H1 (cell line): ENCODE data around the gene LIMK2. TPM values are rescaled to one million over a fixed set of nuclear protein-coding genes. Genes with fewer than 3 reads are reported as not detected.

Experiments
- BACH1 ChIP-seq: IDR thresholded peaks from 2 replicates; pipeline ENCODE4 v1.6.1; 2012; ENCODE audit warnings: low read length, improper control_type of control experiment
- CHD1 ChIP-seq: IDR thresholded peaks from 2 replicates; pipeline ENCODE4 v1.6.1; 2012; ENCODE audit warnings: low read depth, low read length, improper control_type of control experiment
- CHD2 ChIP-seq: IDR thresholded peaks from 2 replicates; pipeline ENCODE4 v1.6.1; 2012; ENCODE audit warnings: low read length, improper control_type of control experiment
- GABPA ChIP-seq: IDR thresholded peaks from 2 replicates; pipeline ENCODE4 v1.6.1; 2011; ENCODE audit warnings: mild to moderate bottlenecking, low read length, moderate library complexity, borderline replicate concordance; ENCODE audit not compliant: insufficient read depth
- HDAC2 ChIP-seq, 2 experiments: fragments of 300-600 bp in 1 of 2; sonication (generic) in 1 of 2; IDR thresholded peaks; 2 replicates each; pipeline ENCODE4 v1.6.1; 2011 to 2012; ENCODE audit warnings: low read depth in 2 of 2, low read length in 2 of 2, mild to moderate bottlenecking in 2 of 2, moderate library complexity in 2 of 2, borderline replicate concordance in 1 of 2, inconsistent platforms in 1 of 2
- HDAC6 ChIP-seq: IDR thresholded peaks from one replicate; pipeline ENCODE4 v1.7.1; 2012; ENCODE audit warnings: low read depth, mild to moderate bottlenecking, inconsistent platforms, low read length, moderate library complexity
- KDM1A ChIP-seq: fragments of 200-600, 300-600 bp; sonication (generic); IDR thresholded peaks from 2 replicates; pipeline ENCODE4 v1.7.1; 2016; ENCODE audit warnings: mild to moderate bottlenecking, low read length, borderline replicate concordance
- MAFK ChIP-seq: IDR thresholded peaks from 2 replicates; pipeline ENCODE4 v1.6.1; 2012; ENCODE audit warnings: low read depth, mild to moderate bottlenecking, improper control_type of control experiment, low read length
- NANOG ChIP-seq: IDR thresholded peaks from 2 replicates; pipeline ENCODE4 v1.6.1; 2011; ENCODE audit warnings: low read length, low read depth, mild to moderate bottlenecking, inconsistent platforms; ENCODE audit not compliant: insufficient read depth, poor library complexity, severe bottlenecking
- PHF8 ChIP-seq: fragments of 200-600 bp; sonication (generic); conservative IDR thresholded peaks from 2 replicates; pipeline ENCODE4 v1.7.1; 2012; ENCODE audit warnings: low read depth, mild to moderate bottlenecking, inconsistent platforms, low read length, moderate library complexity
- POLR2A ChIP-seq, 2 experiments: IDR thresholded peaks; 1 replicate in 1 of 2; 2 replicates in 1 of 2; pipeline ENCODE4 v1.6.1; 2011; ENCODE audit warnings: low read depth in 2 of 2, low read length in 2 of 2, mild to moderate bottlenecking in 2 of 2; ENCODE audit errors: control extremely low read depth in 1 of 2
- POLR2AphosphoS5 ChIP-seq: IDR thresholded peaks from 2 replicates; pipeline ENCODE4 v1.6.1; 2011; ENCODE audit warnings: low read depth, low read length
- RFX5 ChIP-seq: IDR thresholded peaks from 2 replicates; pipeline ENCODE4 v1.6.1; 2011; ENCODE audit warnings: low read depth, low read length, improper control_type of control experiment, borderline replicate concordance
- RXRA ChIP-seq: IDR thresholded peaks from 2 replicates; pipeline ENCODE4 v1.6.1; 2011; ENCODE audit warnings: low read depth, mild to moderate bottlenecking, low read length, moderate library complexity; ENCODE audit not compliant: insufficient read depth
- SIN3A ChIP-seq, 2 experiments: IDR thresholded peaks in 1 of 2; conservative IDR thresholded peaks in 1 of 2; 2 replicates each; pipeline ENCODE4 v1.6.1; 2011 to 2012; ENCODE audit warnings: low read length in 2 of 2, improper control_type of control experiment in 1 of 2, low read depth in 1 of 2, mild to moderate bottlenecking in 1 of 2
- SP1 ChIP-seq: IDR thresholded peaks from 2 replicates; pipeline ENCODE4 v1.6.1; 2011; ENCODE audit warnings: low read depth, low read length
- TAF1 ChIP-seq: IDR thresholded peaks from 2 replicates; pipeline ENCODE4 v1.6.1; 2011; ENCODE audit warnings: mild to moderate bottlenecking, low read depth, low read length
- TBP ChIP-seq: IDR thresholded peaks from 2 replicates; pipeline ENCODE4 v1.6.1; 2011; ENCODE audit warnings: low read depth, low read length, improper control_type of control experiment
- polyA plus RNA-seq, 7 experiments: library from polyadenylated mRNA; depleted of rRNA in 3 of 7; stranded (reverse) in 5 of 7; unstranded in 2 of 7; fragments of >200 nt in 5 of 7; fragments of 200-250 nt in 2 of 7; gene quantifications; 1 replicate in 5 of 7; 2 replicates in 1 of 7; 4 replicates in 1 of 7; pipeline versions ENCODE4 v1.2.1 to v1.2.3, GENCODE V29; 2011 to 2013; ENCODE audit warnings: missing spikeins in 2 of 7, mixed read lengths in 2 of 7
- total RNA-seq: library from RNA; stranded (reverse); fragmentation: NEBNext Ultra II Directional; extraction: Animal tissue kit (Norgen Biotek cat#: 25700); gene quantifications from 2 replicates; pipeline ENCODE4 v1.2.1, GENCODE V29; 2021
- TF ChIP-seq, protein P1 (sequence below): IDR thresholded peaks from 2 replicates; pipeline ENCODE4 v1.6.1; 2012; ENCODE audit warnings: inconsistent platforms
- TF ChIP-seq, protein P2 (sequence below), 3 experiments: IDR thresholded peaks; 1 replicate in 2 of 3; 2 replicates in 1 of 3; pipeline versions ENCODE4 v1.5.1 to v1.6.1; 2011; ENCODE audit warnings: low read length in 3 of 3, mild to moderate bottlenecking in 3 of 3, inconsistent platforms in 2 of 3, low read depth in 1 of 3, moderate library complexity in 1 of 3; ENCODE audit not compliant: insufficient read depth in 1 of 3; ENCODE audit errors: control extremely low read depth in 1 of 3

Gene LIMK2
- total and polyA plus RNA-seq, 2 of the 8 experiments (the other 6 are each of a cell fraction or from before 2014, with no cell fraction given): 13.2 to 37.6 TPM

DNA sequence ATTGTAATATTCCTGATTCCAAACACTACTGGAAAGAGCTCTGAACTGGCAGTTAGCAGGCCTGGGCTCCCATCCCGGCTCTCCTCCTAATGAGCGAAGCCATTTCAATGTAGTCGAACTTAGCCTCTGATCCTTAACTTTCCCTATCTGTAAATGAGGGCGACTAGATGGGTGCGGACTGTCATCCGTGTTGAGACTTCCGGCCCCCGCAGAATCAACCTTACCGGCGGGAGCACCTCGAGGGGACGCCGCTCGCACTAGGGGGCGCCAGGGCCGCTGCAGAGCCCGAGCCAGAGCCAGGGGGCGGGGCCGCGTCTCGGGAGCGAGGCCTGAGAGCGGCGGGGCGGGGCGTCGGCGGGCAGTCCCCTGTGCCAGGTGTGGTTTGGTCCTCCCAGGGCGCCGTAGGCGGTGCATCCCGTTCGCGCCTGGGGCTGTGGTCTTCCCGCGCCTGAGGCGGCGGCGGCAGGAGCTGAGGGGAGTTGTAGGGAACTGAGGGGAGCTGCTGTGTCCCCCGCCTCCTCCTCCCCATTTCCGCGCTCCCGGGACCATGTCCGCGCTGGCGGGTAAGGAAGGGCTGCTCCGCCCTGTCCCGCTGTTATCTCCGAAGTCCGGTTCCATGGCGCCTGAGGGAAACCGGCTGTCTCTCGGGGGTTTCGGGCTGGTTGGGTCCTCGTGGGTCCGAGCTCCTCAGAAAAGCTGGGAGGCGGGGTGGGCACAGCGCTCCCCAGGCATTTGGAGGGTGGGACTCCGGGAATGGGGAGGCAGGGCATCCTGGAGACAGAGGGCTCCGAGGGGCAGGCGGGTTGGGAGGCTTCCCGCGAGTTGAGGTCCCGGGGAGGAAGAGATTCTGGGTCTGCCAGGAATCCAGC lies at the start of gene LIMK2 (continued):
- TF ChIP-seq GABPA (0 out of 2 replicates have a peak, but pooled peaks have one; percentile 6), SIN3A (conservative IDR thresholded peaks at IDR 0.05 in 1 of 2, IDR thresholded peaks at IDR 0.05 in 1 of 2; ENCODE audit: low read depth in 1 of 2, low read length in 2 of 2) (0 out of 4 replicates have a peak, but pooled peaks have one; percentile 36 to 48), BACH1 (no peak), POLR2AphosphoS5 (peak; percentile 87; the same call in 1 of the 2 replicates), POLR2A (IDR thresholded peaks at IDR 0.05; ENCODE audit: control extremely low read depth in 1 of 2, low read depth in 2 of 2, low read length in 2 of 2) (peak; percentile 87 to 92), CHD2 (peak; percentile 49; the same call in 1 of the 2 replicates), SP1 (0 out of 2 replicates have a peak, but pooled peaks have one; percentile 48), KDM1A (peak; percentile 82), CHD1 (0 out of 2 replicates have a peak, but pooled peaks have one; percentile 33), TBP (peak; percentile 56; the same call in 1 of the 2 replicates), PHF8 (peak; percentile 90), RFX5 (no peak), NANOG (no peak), TAF1 (peak; percentile 79), HDAC2 (IDR thresholded peaks at IDR 0.05; ENCODE audit: borderline replicate concordance in 1 of 2, low read depth in 2 of 2, low read length in 2 of 2) (peak in 1 of 2 experiments; percentile 70; a peak in 2 of 4 replicates), RXRA (no peak), HDAC6 (no peak), MAFK (no peak)
- TF ChIP-seq, protein P1, sequence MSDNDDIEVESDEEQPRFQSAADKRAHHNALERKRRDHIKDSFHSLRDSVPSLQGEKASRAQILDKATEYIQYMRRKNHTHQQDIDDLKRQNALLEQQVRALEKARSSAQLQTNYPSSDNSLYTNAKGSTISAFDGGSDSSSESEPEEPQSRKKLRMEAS: peak; percentile 65
- TF ChIP-seq, protein P2, sequence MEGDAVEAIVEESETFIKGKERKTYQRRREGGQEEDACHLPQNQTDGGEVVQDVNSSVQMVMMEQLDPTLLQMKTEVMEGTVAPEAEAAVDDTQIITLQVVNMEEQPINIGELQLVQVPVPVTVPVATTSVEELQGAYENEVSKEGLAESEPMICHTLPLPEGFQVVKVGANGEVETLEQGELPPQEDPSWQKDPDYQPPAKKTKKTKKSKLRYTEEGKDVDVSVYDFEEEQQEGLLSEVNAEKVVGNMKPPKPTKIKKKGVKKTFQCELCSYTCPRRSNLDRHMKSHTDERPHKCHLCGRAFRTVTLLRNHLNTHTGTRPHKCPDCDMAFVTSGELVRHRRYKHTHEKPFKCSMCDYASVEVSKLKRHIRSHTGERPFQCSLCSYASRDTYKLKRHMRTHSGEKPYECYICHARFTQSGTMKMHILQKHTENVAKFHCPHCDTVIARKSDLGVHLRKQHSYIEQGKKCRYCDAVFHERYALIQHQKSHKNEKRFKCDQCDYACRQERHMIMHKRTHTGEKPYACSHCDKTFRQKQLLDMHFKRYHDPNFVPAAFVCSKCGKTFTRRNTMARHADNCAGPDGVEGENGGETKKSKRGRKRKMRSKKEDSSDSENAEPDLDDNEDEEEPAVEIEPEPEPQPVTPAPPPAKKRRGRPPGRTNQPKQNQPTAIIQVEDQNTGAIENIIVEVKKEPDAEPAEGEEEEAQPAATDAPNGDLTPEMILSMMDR (IDR thresholded peaks at IDR 0.05; ENCODE audit: control extremely low read depth in 1 of 3, insufficient read depth in 1 of 3, low read depth in 1 of 3, low read length in 3 of 3): peak; percentile 63 to 82 (median 77)
